Stimulated activated naive CD8-positive, alpha-beta T cell treated with anti-CD3 and anti-CD28 coated beads, Interleukin-15, Interleukin-2, amounts not matched to agents 100 ng/mL and 50 ng/mL, for 24 hours (primary cell): Measurements from ENCODE around the gene TLR8.

ENCODE experiments used
- H3K27ac Mint-ChIP-seq: one replicate; pipeline ENCODE4 v1.8.0; 2021; ENCODE audit warnings: mild to moderate bottlenecking, mixed read lengths
- H3K27me3 Mint-ChIP-seq: one replicate; pipeline ENCODE4 v1.8.0; 2021; ENCODE audit warnings: mixed read lengths
- H3K36me3 Mint-ChIP-seq: one replicate; pipeline ENCODE4 v1.8.0; 2021; ENCODE audit warnings: low read depth, mixed read lengths
- H3K4me1 Mint-ChIP-seq: one replicate; pipeline ENCODE4 v1.8.0; 2021; ENCODE audit warnings: low read depth, mixed read lengths
- H3K4me3 Mint-ChIP-seq: one replicate; pipeline ENCODE4 v1.8.0; 2021; ENCODE audit warnings: mild to moderate bottlenecking, mixed read lengths
- H3K9me3 Mint-ChIP-seq: one replicate; pipeline ENCODE4 v1.8.0; 2021; ENCODE audit warnings: mixed read lengths

Gene TLR8

DNA sequence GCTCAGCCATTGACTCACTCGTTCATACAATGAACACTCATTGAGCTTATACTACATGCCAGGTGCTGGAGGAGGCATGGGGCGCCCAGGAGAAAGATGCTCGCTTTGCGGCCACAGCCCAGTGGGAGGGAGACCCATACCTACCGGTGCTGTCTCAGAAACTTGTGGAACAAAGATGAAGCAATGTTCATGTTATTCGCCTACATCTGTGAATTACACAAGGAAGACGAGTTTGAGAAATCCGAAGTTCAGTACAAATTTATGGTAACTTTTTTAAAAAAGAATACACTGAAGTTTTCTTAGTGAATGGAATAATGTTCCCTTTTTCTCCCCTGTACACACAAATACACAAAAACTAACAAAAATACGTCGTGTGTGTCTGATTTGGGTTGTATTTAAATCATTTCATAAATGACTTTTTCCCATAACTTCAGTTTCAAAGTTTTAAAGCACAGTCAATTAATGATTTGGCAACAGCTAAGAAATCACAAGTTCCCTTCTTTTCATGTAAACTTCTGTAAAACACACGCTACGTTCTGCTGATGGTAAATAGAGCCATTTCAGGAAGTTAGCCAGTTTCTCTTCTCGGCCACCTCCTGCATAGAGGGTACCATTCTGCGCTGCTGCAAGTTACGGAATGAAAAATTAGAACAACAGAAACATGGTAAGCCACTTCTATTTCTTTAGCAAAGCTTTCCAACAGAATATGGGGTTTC, at the start of gene TLR8:
Gene TLR8, plus strand, starts transcription at position 575 of the 716 bp plus-strand sequence. Its CDS starts 87 bp downstream, at position 662.
- no peak within 1 kb of the TSS for H3K4me3 Mint-ChIP-seq
- peaks cover 10% of the 10 kb centered on the region for H3K4me1 Mint-ChIP-seq

DNA sequence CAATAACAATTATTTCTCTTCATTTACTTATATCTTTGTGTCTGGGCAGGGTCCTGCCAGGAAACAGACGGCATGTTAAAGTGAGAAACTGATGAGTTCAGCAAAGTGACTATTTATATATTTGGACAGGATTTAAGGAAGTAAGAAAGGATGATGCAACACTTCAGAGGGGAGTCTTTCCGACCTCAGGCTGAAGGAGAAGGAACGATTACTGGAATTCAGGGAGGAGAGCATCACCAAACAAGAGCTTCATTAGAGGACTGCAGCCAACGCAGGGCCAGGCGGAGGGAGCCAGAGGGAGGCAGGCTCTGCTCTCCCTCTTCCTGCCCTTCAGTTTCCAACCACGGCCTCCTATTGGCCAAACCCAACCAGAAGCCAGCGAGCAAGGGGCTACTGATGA, 41.1 kb upstream of the TLR8 start:
- Mint-ChIP-seq H3K27ac (no peak overlapping the region), H3K4me3 (no peak overlapping the region), H3K4me1 (peaks cover 9% of the 10 kb centered on the region), H3K9me3 (no peaks in the 10 kb centered on the region), H3K27me3 (peaks cover 3% of the 10 kb centered on the region), H3K36me3 (peaks cover 4% of the 10 kb centered on the region)

More for the DNA sequence above, at the start of gene TLR8:
- no peaks in the 10 kb centered on the region for H3K9me3 Mint-ChIP-seq
- no peak within 1 kb of the TSS for H3K27ac Mint-ChIP-seq
- H3K36me3 Mint-ChIP-seq = no peaks in the 10 kb centered on the region
- no peaks in the 10 kb centered on the region for H3K27me3 Mint-ChIP-seq

DNA sequence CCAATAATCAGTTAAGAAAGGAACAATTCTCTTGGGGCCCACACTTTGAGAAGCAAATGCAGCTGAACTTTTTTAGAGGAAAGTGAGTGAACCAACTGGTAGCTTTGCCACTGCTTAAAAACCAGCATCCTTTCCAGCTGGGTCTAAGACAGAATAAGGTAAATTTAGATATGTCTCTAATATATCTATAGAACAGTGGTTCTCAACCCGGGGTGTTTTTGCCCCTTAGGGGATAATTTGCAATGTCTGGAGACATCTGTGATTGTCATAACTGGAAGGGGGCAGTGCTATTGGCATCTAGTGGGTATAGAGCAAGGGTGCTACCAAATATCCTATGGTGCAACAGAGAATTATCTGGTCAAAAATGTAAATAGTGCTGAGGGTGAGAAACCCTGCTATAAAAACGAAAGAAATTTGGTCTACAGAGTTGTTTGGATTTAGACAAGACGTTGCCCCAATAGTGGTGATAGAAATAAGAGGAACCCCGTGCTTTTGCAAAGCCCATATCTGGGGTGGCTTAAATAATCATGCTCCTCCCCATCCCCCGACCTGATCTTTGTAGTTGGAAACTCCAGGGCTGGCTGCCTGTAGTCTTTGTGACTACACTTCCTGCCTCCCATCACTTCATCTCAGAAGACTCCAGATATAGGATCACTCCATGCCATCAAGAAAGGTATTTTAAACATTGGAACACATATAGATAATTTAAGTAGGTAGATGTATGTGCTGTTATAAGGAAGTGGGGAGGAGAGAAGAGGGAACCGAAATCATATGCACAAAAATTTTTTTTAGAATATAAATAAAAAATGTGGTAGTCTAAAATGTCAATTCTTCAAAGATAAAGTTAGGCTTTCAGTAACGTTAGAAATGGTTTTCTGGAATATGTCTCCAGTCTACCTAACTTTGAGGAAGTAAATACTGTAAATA, 39.7 kb upstream of the TLR8 start, which contains the start of gene TLR7:
Gene TLR7, plus strand, starts transcription at position 622 of the 927 bp plus-strand sequence. CDS start 507 bp downstream, outside the sequence.
- peaks cover 4% of the 10 kb centered on the region for H3K36me3 Mint-ChIP-seq
- peak within 1 kb of the TSS; percentile 80 for H3K27ac Mint-ChIP-seq
- H3K4me1 Mint-ChIP-seq = peaks cover 9% of the 10 kb centered on the region
- H3K27me3 Mint-ChIP-seq = peaks cover 3% of the 10 kb centered on the region
- H3K4me3 Mint-ChIP-seq = peak within 1 kb of the TSS; percentile 63
- H3K9me3 Mint-ChIP-seq = no peaks in the 10 kb centered on the region

DNA sequence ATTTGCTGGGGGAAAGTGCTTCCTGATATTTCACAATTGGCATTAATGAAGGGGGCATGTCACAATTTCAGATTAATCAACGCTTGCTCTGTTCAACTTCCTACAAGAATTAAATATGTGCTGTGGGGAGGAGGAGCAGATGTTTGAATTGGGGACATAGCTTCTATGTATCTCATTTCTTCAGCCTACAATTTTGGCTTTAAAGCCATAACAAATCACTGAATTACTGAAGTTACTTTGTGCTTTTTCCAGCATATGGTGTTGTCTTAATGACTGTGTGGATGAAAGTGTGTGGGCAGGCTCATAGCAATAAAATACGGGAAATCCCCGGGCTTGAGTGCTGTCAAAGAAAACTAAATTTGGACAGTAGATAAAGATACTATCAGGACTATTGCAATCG, 38.7 kb upstream of the TLR8 start:
- Mint-ChIP-seq H3K27me3 (peaks cover 3% of the 10 kb centered on the region), H3K9me3 (no peaks in the 10 kb centered on the region), H3K4me1 (peaks cover 9% of the 10 kb centered on the region), H3K27ac (peak overlapping the region; percentile 80), H3K36me3 (peaks cover 4% of the 10 kb centered on the region), H3K4me3 (peak overlapping the region; percentile 63)

DNA sequence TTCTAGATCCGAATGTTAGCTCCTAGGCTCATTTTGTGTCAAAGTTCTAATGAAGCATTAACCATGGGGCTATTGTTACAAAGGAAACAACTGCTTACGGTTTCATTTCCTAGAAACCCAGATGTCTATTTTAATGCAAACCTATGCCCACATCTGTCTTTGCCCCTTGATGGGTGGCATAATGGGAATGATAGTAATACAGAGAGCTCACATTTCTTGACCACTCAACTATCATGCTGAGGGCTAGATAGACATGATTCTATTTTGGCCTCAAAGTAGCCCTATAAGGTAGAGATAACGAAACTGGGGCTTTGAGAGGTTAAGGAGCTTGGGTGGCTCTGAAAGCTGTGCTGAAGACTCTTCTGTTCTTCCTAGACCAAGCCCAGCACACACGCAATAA, 37.7 kb upstream of the TLR8 start:
- peaks cover 9% of the 10 kb centered on the region for H3K4me1 Mint-ChIP-seq

DNA sequence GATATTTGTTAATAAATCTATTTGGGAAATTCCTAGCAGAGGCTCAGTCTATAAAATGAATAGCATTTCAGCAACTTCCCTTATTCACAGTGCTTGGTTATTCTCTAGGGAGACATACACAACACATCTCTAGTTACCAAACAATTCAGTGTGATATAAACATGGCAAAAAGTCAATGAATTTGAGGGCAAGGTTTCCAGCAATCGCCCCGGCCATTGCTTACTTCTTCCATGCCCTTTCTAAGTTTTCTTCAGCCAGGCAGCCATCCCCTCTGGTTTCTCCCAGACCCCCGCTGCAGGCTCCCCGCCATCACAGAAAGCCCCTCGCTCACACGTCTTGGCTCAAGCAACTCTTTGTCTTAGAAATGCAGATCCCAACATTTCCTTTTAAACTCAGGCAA, 35.2 kb upstream of the TLR8 start:
- no peak overlapping the region for H3K27ac Mint-ChIP-seq
- no peaks in the 10 kb centered on the region for H3K36me3 Mint-ChIP-seq
- no peaks in the 10 kb centered on the region for H3K27me3 Mint-ChIP-seq
- peaks cover 17% of the 10 kb centered on the region for H3K4me1 Mint-ChIP-seq
- no peaks in the 10 kb centered on the region for H3K9me3 Mint-ChIP-seq
- H3K4me3 Mint-ChIP-seq = no peak overlapping the region

More for the DNA sequence above, 37.7 kb upstream of the TLR8 start:
- peak overlapping the region; percentile 37 for H3K4me3 Mint-ChIP-seq
- no peaks in the 10 kb centered on the region for H3K9me3 Mint-ChIP-seq
- H3K27me3 Mint-ChIP-seq = peaks cover 3% of the 10 kb centered on the region
- H3K27ac Mint-ChIP-seq = peak overlapping the region; percentile 58
- H3K36me3 Mint-ChIP-seq = no peaks in the 10 kb centered on the region

DNA sequence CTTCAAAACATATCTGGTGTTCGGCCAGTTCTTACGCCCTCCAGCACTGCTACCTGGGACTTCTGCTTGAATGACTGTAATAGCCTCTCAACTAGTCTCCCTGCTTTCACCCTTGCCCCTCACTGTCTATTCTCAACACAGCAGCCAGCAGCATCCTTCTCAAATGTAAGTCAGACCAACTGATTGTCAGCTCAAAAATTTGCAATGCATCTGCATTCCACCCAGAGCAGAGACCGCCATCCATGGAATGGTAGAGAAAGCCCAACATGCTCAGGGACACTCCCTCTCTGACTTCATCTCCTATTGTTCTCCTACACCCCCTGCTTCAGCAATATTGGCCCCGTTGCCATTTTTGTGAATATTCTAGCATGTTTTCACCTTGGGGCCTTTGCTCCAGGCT, 33.7 kb upstream of the TLR8 start:
- H3K4me1 Mint-ChIP-seq = peaks cover 11% of the 10 kb centered on the region
- no peaks in the 10 kb centered on the region for H3K36me3 Mint-ChIP-seq
- H3K4me3 Mint-ChIP-seq = no peak overlapping the region
- no peaks in the 10 kb centered on the region for H3K27me3 Mint-ChIP-seq
- H3K27ac Mint-ChIP-seq = no peak overlapping the region
- no peaks in the 10 kb centered on the region for H3K9me3 Mint-ChIP-seq

DNA sequence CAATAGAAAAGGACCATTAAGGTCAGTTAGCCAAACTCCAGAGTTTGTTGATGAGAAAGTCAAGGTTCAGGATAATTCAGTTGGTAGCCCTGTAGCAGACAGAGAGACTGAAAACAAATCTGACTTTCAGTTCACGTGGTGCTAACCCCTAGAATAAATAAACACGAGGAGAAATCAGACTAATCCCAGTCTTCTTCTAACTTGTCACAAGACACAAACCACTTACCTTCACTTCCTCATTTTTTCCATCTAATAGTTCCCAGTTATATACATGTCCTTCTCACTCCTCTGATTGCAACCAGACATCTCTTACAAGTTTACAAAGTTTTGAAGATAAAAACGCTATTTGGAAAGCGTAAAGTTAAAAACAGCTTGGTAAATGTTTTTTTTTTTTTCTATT, 31.8 kb upstream of the TLR8 start:
- H3K36me3 Mint-ChIP-seq = no peaks in the 10 kb centered on the region
- H3K27me3 Mint-ChIP-seq = no peaks in the 10 kb centered on the region
- no peaks in the 10 kb centered on the region for H3K9me3 Mint-ChIP-seq
- H3K4me3 Mint-ChIP-seq = no peak overlapping the region
- no peak overlapping the region for H3K27ac Mint-ChIP-seq
- H3K4me1 Mint-ChIP-seq = peaks cover 8% of the 10 kb centered on the region

DNA sequence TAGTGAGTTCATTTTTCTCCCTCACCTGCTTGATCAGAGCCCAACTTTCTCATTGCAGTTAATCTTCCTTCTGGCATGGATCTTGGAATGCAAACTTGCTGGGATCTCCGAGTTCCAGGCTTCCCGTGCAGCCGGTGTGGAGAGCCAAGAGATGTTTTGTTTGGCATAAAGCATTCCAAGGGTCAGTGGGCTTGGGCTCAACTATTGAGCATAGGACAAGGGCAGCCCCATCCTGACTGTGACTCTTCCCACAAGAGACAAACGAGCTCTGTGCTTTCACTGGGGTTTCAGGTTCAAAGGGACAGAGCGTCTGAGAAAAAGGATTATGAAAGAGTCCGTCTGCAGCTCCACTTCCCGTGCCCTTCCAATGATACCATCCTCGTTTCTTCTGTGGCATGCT, 29.0 kb upstream of the TLR8 start:
- Mint-ChIP-seq H3K27ac (no peak overlapping the region), H3K4me1 (peaks cover 8% of the 10 kb centered on the region), H3K27me3 (no peaks in the 10 kb centered on the region), H3K9me3 (no peaks in the 10 kb centered on the region), H3K36me3 (peaks cover 5% of the 10 kb centered on the region), H3K4me3 (no peak overlapping the region)

DNA sequence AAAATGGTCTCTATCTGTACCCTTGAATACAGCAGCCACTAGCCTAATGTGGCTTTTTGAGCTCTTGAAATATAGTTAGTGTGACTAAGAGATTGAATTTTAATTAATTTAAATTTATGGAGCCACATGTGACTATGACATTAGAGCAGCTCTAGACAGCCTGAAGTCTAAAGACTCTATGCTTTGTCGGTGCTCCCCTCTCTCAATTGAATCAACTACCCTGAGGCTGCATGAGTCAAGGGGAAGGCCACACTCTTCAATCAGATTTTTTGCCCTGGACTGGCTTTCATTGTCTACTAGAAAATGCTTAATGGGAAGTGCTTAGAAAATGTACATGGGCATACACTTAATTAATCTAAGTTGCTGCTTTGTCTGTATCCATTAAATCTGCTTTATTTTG, 27.9 kb upstream of the TLR8 start:
- H3K36me3 Mint-ChIP-seq = peaks cover 5% of the 10 kb centered on the region
- no peaks in the 10 kb centered on the region for H3K27me3 Mint-ChIP-seq
- peaks cover 8% of the 10 kb centered on the region for H3K4me1 Mint-ChIP-seq
- no peak overlapping the region for H3K4me3 Mint-ChIP-seq
- H3K27ac Mint-ChIP-seq = no peak overlapping the region
- H3K9me3 Mint-ChIP-seq = no peaks in the 10 kb centered on the region

DNA sequence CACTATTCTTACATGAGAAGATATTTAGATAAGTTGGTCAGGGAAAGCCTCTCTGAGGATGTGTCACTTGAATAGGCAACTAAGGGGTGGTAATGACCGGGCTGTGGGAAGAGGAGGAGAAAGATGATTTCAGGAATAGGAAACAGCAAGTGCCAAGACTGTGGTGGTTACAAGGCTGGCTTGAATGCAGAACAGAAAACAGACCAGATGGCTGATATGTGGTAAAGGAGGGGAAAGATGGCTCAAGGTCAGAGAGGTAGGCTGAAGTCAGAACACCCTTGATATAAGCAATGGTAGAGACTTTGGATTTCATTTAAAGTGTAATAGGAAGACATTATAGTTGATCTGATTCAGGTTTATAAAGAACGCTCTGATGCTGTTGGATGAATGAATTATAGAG, 24.5 kb upstream of the TLR8 start:
- Mint-ChIP-seq H3K27ac (no peak overlapping the region), H3K36me3 (peaks cover 5% of the 10 kb centered on the region), H3K27me3 (no peaks in the 10 kb centered on the region), H3K4me1 (no peaks in the 10 kb centered on the region), H3K9me3 (no peaks in the 10 kb centered on the region), H3K4me3 (no peak overlapping the region)

DNA sequence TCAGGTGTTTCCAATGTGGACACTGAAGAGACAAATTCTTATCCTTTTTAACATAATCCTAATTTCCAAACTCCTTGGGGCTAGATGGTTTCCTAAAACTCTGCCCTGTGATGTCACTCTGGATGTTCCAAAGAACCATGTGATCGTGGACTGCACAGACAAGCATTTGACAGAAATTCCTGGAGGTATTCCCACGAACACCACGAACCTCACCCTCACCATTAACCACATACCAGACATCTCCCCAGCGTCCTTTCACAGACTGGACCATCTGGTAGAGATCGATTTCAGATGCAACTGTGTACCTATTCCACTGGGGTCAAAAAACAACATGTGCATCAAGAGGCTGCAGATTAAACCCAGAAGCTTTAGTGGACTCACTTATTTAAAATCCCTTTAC, 20.9 kb upstream of the TLR8 start:
- H3K27ac Mint-ChIP-seq = no peak overlapping the region
- H3K4me3 Mint-ChIP-seq = no peak overlapping the region
- no peaks in the 10 kb centered on the region for H3K27me3 Mint-ChIP-seq
- H3K36me3 Mint-ChIP-seq = peaks cover 5% of the 10 kb centered on the region
- peaks cover 12% of the 10 kb centered on the region for H3K4me1 Mint-ChIP-seq
- H3K9me3 Mint-ChIP-seq = no peaks in the 10 kb centered on the region

DNA sequence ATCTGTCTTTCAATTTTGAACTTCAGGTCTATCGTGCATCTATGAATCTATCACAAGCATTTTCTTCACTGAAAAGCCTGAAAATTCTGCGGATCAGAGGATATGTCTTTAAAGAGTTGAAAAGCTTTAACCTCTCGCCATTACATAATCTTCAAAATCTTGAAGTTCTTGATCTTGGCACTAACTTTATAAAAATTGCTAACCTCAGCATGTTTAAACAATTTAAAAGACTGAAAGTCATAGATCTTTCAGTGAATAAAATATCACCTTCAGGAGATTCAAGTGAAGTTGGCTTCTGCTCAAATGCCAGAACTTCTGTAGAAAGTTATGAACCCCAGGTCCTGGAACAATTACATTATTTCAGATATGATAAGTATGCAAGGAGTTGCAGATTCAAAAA, 19.9 kb upstream of the TLR8 start:
- Mint-ChIP-seq H3K4me3 (no peak overlapping the region), H3K4me1 (peaks cover 23% of the 10 kb centered on the region), H3K27ac (no peak overlapping the region), H3K27me3 (no peaks in the 10 kb centered on the region), H3K36me3 (peaks cover 5% of the 10 kb centered on the region), H3K9me3 (no peaks in the 10 kb centered on the region)

DNA sequence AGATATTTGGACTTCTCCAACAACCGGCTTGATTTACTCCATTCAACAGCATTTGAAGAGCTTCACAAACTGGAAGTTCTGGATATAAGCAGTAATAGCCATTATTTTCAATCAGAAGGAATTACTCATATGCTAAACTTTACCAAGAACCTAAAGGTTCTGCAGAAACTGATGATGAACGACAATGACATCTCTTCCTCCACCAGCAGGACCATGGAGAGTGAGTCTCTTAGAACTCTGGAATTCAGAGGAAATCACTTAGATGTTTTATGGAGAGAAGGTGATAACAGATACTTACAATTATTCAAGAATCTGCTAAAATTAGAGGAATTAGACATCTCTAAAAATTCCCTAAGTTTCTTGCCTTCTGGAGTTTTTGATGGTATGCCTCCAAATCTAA, 19.3 kb upstream of the TLR8 start:
- H3K27ac Mint-ChIP-seq = no peak overlapping the region
- peaks cover 26% of the 10 kb centered on the region for H3K4me1 Mint-ChIP-seq
- H3K36me3 Mint-ChIP-seq = peaks cover 1% of the 10 kb centered on the region
- no peaks in the 10 kb centered on the region for H3K9me3 Mint-ChIP-seq
- H3K4me3 Mint-ChIP-seq = no peak overlapping the region
- H3K27me3 Mint-ChIP-seq = no peaks in the 10 kb centered on the region

DNA sequence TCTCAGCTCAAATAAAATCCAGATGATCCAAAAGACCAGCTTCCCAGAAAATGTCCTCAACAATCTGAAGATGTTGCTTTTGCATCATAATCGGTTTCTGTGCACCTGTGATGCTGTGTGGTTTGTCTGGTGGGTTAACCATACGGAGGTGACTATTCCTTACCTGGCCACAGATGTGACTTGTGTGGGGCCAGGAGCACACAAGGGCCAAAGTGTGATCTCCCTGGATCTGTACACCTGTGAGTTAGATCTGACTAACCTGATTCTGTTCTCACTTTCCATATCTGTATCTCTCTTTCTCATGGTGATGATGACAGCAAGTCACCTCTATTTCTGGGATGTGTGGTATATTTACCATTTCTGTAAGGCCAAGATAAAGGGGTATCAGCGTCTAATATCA, 18.7 kb upstream of the TLR8 start:
- no peak overlapping the region for H3K27ac Mint-ChIP-seq
- H3K4me1 Mint-ChIP-seq = peaks cover 32% of the 10 kb centered on the region
- no peak overlapping the region for H3K4me3 Mint-ChIP-seq
- no peaks in the 10 kb centered on the region for H3K9me3 Mint-ChIP-seq
- H3K36me3 Mint-ChIP-seq = no peaks in the 10 kb centered on the region
- no peaks in the 10 kb centered on the region for H3K27me3 Mint-ChIP-seq
